Ovary (tissue), 9 donors: Measurements from ENCODE around the gene DDHD1. TPM values are rescaled to one million over a fixed set of nuclear protein-coding genes. Genes with fewer than 3 reads are reported as not detected.
"Not testable (repeated sequence)": the region's sequence is repeated elsewhere in the genome, so short reads cannot be mapped to it uniquely, and the experiment has no call there.

Source experiments
- DNase-seq, 5 donors: peaks; one replicate each; pipeline ENCODE4 v3.0.0-alpha.2; 2019 to 2020
- H3K27ac ChIP-seq, 2 donors: fragments of 200-600 bp; one replicate each; pipeline versions ENCODE4 v1.5.1 to v1.8.0; 2019 to 2022
- H3K27me3 ChIP-seq: fragments of 200-600 bp; one replicate; pipeline ENCODE4 v1.8.0; 2022
- H3K36me3 ChIP-seq: fragments of 200-600 bp; sonication (generic); one replicate; pipeline ENCODE4 v1.5.1; 2019
- H3K4me1 ChIP-seq: one replicate; pipeline ENCODE4 v1.8.1; 2013; ENCODE audit warnings: mild to moderate bottlenecking, moderate library complexity; ENCODE audit not compliant: insufficient read depth
- H3K4me3 ChIP-seq: fragments of 200-600 bp; sonication (generic); one replicate; pipeline ENCODE4 v1.5.1; 2017
- H3K9me3 ChIP-seq, 2 donors: fragments of 200-600 bp in 1 of 2; sonication (generic) in 1 of 2; one replicate each; pipeline versions ENCODE4 v1.5.1 to v1.8.1; 2013 to 2019; ENCODE audit warnings: mild to moderate bottlenecking in 1 of 2, moderate library complexity in 1 of 2
- CTCF ChIP-seq, 3 donors: fragments of 450-650 bp in 2 of 3; fragments of 200-600 bp in 1 of 3; IDR thresholded peaks; one replicate each; pipeline versions ENCODE4 v1.5.1 to v1.8.0; 2016 to 2022; ENCODE audit warnings: antibody characterized with exemption in 3 of 3, mild to moderate bottlenecking in 1 of 3
- EP300 ChIP-seq: sonication (generic); formaldehyde crosslinking; IDR thresholded peaks from one replicate; pipeline ENCODE4 v1.6.1; 2017; ENCODE audit warnings: antibody characterized with exemption
- POLR2A ChIP-seq: fragments of 450-650 bp; IDR thresholded peaks from one replicate; pipeline ENCODE4 v1.6.1; 2017; ENCODE audit warnings: antibody characterized with exemption, mild to moderate bottlenecking, moderate library complexity
- WGBS, 3 donors: extraction: QIAGEN DNeasy Blood & Tissue Kit in 1 of 3; methylation state at CpG; one replicate each; pipeline versions ENCODE4 v1.1.5 to v1.1.7; 2013 to 2017; 5-methylcytosine and 5-hydroxymethylcytosine counted together
- intact Hi-C, 4 donors: fragments of 100-400 bp; cut with DNase I; formaldehyde crosslinking; loops; one replicate each; pipeline versions ENCODE4 v1.11.0 to v1.15.1; 2022 to 2023
- polyA plus RNA-seq, 2 donors: library from polyadenylated mRNA; stranded (reverse); fragments of 200-250 nt in 1 of 2; fragments of 350-450 nt in 1 of 2; fragmentation: Illumina TruSeq in 1 of 2; extraction: RNeasy Lipid Tissue Mini Kit (QIAGEN cat#74804) in 1 of 2; gene quantifications; one replicate each; pipeline ENCODE4 v1.2.3, GENCODE V29; 2013 to 2014
- total RNA-seq, 7 donors: library from RNA; depleted of rRNA in 2 of 7; stranded (reverse); fragments of >200 nt in 2 of 7; fragmentation: NEBNext Ultra II Directional in 3 of 7; extraction: Animal tissue kit (Norgen Biotek cat#: 25700) in 3 of 7; gene quantifications; one replicate each; pipeline versions ENCODE4 v1.1.0 to v1.2.4, GENCODE V29; 2016 to 2023
- donor health status: DM: no; HTN: no; CAD: no; lungs with moderate emphysema.
- donor health status: DM: no; HTN: no; CAD: no.
- donor health status: Bipolar disorder and iron deficiency.
- donor health status: DM: yes; HTN: yes; CAD: no.
- donor health status: DM: no; HTN: no; CAD: no.
- donor health status: DM: yes; HTN: yes; CAD: no.

The DDHD1 gene
- total and polyA plus RNA-seq, 9 donors, result 4.6 to 21.9 (median 18.8) TPM

- 74 to 94% (median 79%) methylated on average over 3 of the region's 3 CpGs for WGBS, 3 donors
- no peaks in the 10 kb centered on the region for H3K9me3 ChIP-seq
- no peak overlapping the region for H3K4me3 ChIP-seq
- no peaks in the 10 kb centered on the region for H3K36me3 ChIP-seq
- no peak for DNase-seq
- no peaks in the 10 kb centered on the region for H3K27me3 ChIP-seq
- intact Hi-C loops, result no loop called here
- no peak for TF ChIP-seq CTCF (IDR thresholded peaks at IDR 0.05)
- no peak for TF ChIP-seq EP300
- no peak for TF ChIP-seq POLR2A
- H3K4me1 ChIP-seq, result peaks cover 2% of the 10 kb centered on the region
- H3K27ac ChIP-seq, result no peak overlapping the region
Measured at GRCh38 chr14:53146739-53147138, 6.4 kb downstream of the DDHD1 start.

- no peaks in the 10 kb centered on the region for H3K9me3 ChIP-seq
- no peak overlapping the region for H3K4me3 ChIP-seq
- intact Hi-C loops, result no loop called here
- TF ChIP-seq CTCF (IDR thresholded peaks at IDR 0.05), result no peak
- TF ChIP-seq POLR2A, result no peak
- TF ChIP-seq EP300, result no peak
- no peaks in the 10 kb centered on the region for H3K36me3 ChIP-seq
- WGBS, 3 donors, result 39 to 62% (median 61%) methylated on average over 1 of the region's 1 CpG
- H3K27ac ChIP-seq, result no peak overlapping the region
- DNase-seq, result no peak
- H3K4me1 ChIP-seq, result no peaks in the 10 kb centered on the region
- H3K27me3 ChIP-seq, result no peaks in the 10 kb centered on the region
Measured at GRCh38 chr14:53144244-53144643, 8.9 kb downstream of the DDHD1 start.

- intact Hi-C loops, result no loop called here
- no peak for TF ChIP-seq POLR2A
- no peak for TF ChIP-seq EP300
- TF ChIP-seq CTCF (IDR thresholded peaks at IDR 0.05), result no peak
- no peaks in the 10 kb centered on the region for H3K4me1 ChIP-seq
- no peaks in the 10 kb centered on the region for H3K27me3 ChIP-seq
- no peaks in the 10 kb centered on the region for H3K36me3 ChIP-seq
- DNase-seq, result no peak
- no peak overlapping the region for H3K27ac ChIP-seq
- no peaks in the 10 kb centered on the region for H3K9me3 ChIP-seq
- H3K4me3 ChIP-seq, result no peak overlapping the region
Measured at GRCh38 chr14:53140585-53140984, 12.5 kb downstream of the DDHD1 start.

DNA sequence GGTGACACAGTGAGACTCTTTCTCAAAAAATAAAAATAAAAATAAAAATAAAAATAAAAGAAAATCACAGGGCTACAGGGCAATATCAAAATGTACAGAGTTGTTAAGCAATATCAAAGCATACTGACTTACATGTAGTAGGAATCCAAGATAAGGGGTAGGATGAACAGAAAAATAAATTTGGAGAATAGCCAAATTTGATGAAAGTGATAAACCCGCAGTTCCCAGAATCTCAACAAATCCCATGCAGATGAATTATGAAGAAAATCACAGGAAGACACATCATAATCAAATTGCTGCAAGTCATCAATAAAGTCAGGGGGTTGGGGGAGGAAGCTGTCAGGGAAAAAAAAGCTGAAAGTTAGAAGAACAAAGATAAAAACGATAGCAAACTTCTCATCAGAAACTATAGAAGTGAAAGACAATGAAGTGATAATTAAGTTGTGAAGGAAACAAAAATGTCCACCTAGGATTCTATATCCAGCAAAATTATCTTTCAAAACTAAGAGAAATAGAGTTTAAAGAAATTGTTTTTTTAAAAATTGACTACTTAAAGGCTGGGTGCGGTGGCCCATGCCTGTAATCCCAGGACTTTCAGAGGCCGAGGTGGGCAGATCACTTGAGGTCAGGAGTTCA lies 15.4 kb downstream of the DDHD1 start:
- intact Hi-C loops, result no loop called here
- Histone ChIP-seq H3K4me3 (no peak overlapping the region), H3K4me1 (no peaks in the 10 kb centered on the region), H3K36me3 (no peaks in the 10 kb centered on the region), H3K27me3 (no peaks in the 10 kb centered on the region), H3K9me3 (no peaks in the 10 kb centered on the region), H3K27ac (no peak overlapping the region)
- no peak for DNase-seq
- TF ChIP-seq POLR2A, result no peak
- TF ChIP-seq EP300, result no peak
- no peak for TF ChIP-seq CTCF (IDR thresholded peaks at IDR 0.05)
- 76 to 94% (median 79%) methylated on average over 4 of the region's 4 CpGs for WGBS, 3 donors

DNA sequence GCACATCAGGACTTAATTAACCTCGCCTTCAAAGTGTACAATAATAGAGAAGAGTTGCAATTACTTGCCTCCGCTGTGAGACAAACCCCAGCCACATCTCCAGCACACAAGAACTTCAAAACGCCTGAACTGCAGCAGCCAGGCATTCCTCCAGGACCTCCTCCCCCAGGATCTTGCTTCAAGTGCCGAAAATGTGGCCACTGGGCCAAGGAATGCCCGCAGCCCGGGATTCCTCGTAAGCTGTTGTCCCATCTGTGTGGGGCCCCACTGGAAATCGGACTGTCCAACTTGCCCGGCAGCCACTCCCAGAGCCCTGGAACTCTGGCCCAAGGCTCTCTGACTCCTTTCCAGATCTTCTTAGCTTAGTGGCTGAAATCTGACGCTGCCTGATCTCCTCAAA lies 22.6 kb downstream of the DDHD1 start:
- H3K4me1 ChIP-seq, H3K36me3 ChIP-seq, intact Hi-C loops, H3K27me3 ChIP-seq, DNase-seq, H3K27ac ChIP-seq, H3K4me3 ChIP-seq, H3K9me3 ChIP-seq: not testable (repeated sequence)
- WGBS, 3 donors, result 76 to 92% (median 89%) methylated on average over 10 of the region's 10 CpGs
